Muscle of arm (tissue), 12 donors: ENCODE measurements around the gene SHCBP1L. TPM values are rescaled to one million over a fixed set of nuclear protein-coding genes. Genes with fewer than 3 reads are reported as not detected.

Source experiments
- polyA plus RNA-seq, 12 donors: library from polyadenylated mRNA; unstranded; fragments of 120-200 nt; gene quantifications; one replicate each; pipeline ENCODE4 v1.2.1, GENCODE V29; 2013; ENCODE audit not compliant: insufficient read length in 12 of 12

The SHCBP1L gene
- polyA plus RNA-seq, 12 donors, result 0.22 to 1.0 (median 0.46) TPM; not detected in 2

Other genes with a start within 250 kb of the SHCBP1L start
- gene NPL, start 163.4 kb downstream of the SHCBP1L start, polyA plus RNA-seq, result 10 to 100 TPM in 4 of 12 donors, 1 to 10 TPM in 7, not detected in 1; 3.9 to 22.6 (median 8.3) TPM
- 100 to 1,000 TPM in 11 of 12 donors, not detected in 1; 109 to 149 (median 135) TPM for gene DHX9, start 113.8 kb downstream of the SHCBP1L start, polyA plus RNA-seq
- 100 to 1,000 TPM; 105 to 460 (median 317) TPM for gene LAMC1, start 70.3 kb upstream of the SHCBP1L start, polyA plus RNA-seq
- gene LAMC2, start 233.1 kb upstream of the SHCBP1L start, polyA plus RNA-seq, result 10 to 100 TPM in 1 of 12 donors, 1 to 10 TPM in 10, not detected in 1; 2.2 to 12.9 (median 3.0) TPM